OCI-LY1 (cell line): ENCODE results near the gene HBG1.

Experiments
- CTCF ChIP-seq: fragments of 200-600 bp; sonication (generic), shearing (Covaris generic); IDR thresholded peaks from 2 replicates; pipeline ENCODE4 v1.5.1; 2017; ENCODE audit warnings: mild to moderate bottlenecking, antibody characterized with exemption, low read length, moderate library complexity, mixed read lengths
- EZH2 ChIP-seq: fragments of 200-600 bp; sonication (generic), shearing (Covaris generic); IDR thresholded peaks from 2 replicates; pipeline ENCODE4 v1.8.0; 2017; ENCODE audit warnings: borderline replicate concordance, mixed run types, mild to moderate bottlenecking, antibody characterized with exemption, low read length, moderate library complexity, mixed read lengths

GRCh38 chr11:5283086-5283485 lies 33.4 kb upstream of the HBG1 start:
- TF ChIP-seq CTCF = no peak
- TF ChIP-seq EZH2 = no peak
